PC-9 (cell line): Measurements from ENCODE around the gene DOCK1. TPM values are rescaled to one million over a fixed set of nuclear protein-coding genes. Genes with fewer than 3 reads are reported as not detected.

Experiments used
- BruUV-seq: library from RNA; stranded (reverse); fragments of 400-500 nt; replicated peaks from 2 replicates; lab custom pipeline; 2021; lab: Mats Ljungman, UMichigan
- CTCF ChIA-PET: fragments of 300-600 bp; sonication (Branson Sonifier 250); formaldehyde crosslinking; loops from one replicate; lab custom pipeline; 2022; ENCODE audit warnings: antibody characterized with exemption; lab: Charles Lee
- POLR2A ChIA-PET: fragments of 300-600 bp; sonication (Branson Sonifier 250); formaldehyde crosslinking; loops from one replicate; lab custom pipeline; 2022; ENCODE audit warnings: antibody characterized with exemption; ENCODE audit not compliant: unreplicated experiment; lab: Charles Lee
- DNase-seq, 2 experiments: peaks; one replicate each; pipeline versions ENCODE4 v3.0.0 to v3.0.0-alpha.2; 2015 to 2022; ENCODE audit warnings: mixed read lengths in 1 of 2
- H2AFZ ChIP-seq: fragments of 200-600 bp; sonication (generic); 2 replicates; pipeline ENCODE4 v1.8.1; 2017; ENCODE audit warnings: antibody characterized with exemption
- H3F3A ChIP-seq: fragments of 200-600 bp; sonication (generic); 2 replicates; pipeline ENCODE4 v1.8.1; 2017; ENCODE audit warnings: antibody characterized with exemption, mild to moderate bottlenecking, low read depth; ENCODE audit not compliant: insufficient read depth
- H3K27ac ChIP-seq: fragments of 200-600 bp; sonication (generic); 2 replicates; pipeline ENCODE4 v1.6.1; 2016; ENCODE audit warnings: mixed run types
- H3K27me3 ChIP-seq: fragments of 200-600 bp; sonication (generic); 2 replicates; pipeline ENCODE4 v1.6.1; 2016; ENCODE audit warnings: low read depth, mixed run types; ENCODE audit not compliant: insufficient read depth
- H3K36me3 ChIP-seq: fragments of 200-600 bp; sonication (generic); 2 replicates; pipeline ENCODE4 v1.6.1; 2016; ENCODE audit warnings: low read depth, mixed run types
- H3K4me1 ChIP-seq: fragments of 200-600 bp; sonication (generic); replicated peaks from 2 replicates; pipeline ENCODE4 v1.6.1; 2016; ENCODE audit warnings: mixed run types; ENCODE audit not compliant: insufficient read depth
- H3K4me2 ChIP-seq: fragments of 200-600 bp; sonication (generic); 2 replicates; pipeline ENCODE4 v1.6.1; 2017; ENCODE audit warnings: mixed run types
- H3K4me3 ChIP-seq: fragments of 200-600 bp; sonication (generic); 2 replicates; pipeline ENCODE4 v1.6.1; 2016; ENCODE audit warnings: mixed run types
- H3K79me2 ChIP-seq: fragments of 200-600 bp; sonication (generic); 2 replicates; pipeline ENCODE4 v1.6.1; 2017; ENCODE audit warnings: low read depth, mixed run types
- H3K9me2 ChIP-seq: fragments of 200-600 bp; sonication (generic); 2 replicates; pipeline ENCODE4 v1.8.1; 2017; ENCODE audit warnings: mild to moderate bottlenecking; ENCODE audit not compliant: insufficient read depth
- H3K9me3 ChIP-seq: fragments of 200-600 bp; sonication (generic); 2 replicates; pipeline ENCODE4 v1.8.1; 2016; ENCODE audit warnings: low read depth; ENCODE audit not compliant: insufficient read depth
- H4K20me1 ChIP-seq: fragments of 200-600 bp; sonication (generic); 2 replicates; pipeline ENCODE4 v1.8.1; 2017; ENCODE audit not compliant: insufficient read depth
- CTCF ChIP-seq: fragments of 200-600 bp; sonication (generic); conservative IDR thresholded peaks from 2 replicates; pipeline ENCODE4 v1.6.1; 2017; ENCODE audit warnings: mixed run types, antibody characterized with exemption, mild to moderate bottlenecking, moderate library complexity
- EZH2 ChIP-seq: fragments of 200-600 bp; sonication (generic); IDR thresholded peaks from 2 replicates; pipeline ENCODE4 v1.8.0; 2017; ENCODE audit warnings: antibody characterized with exemption, low read depth
- intact Hi-C: fragments of 100-400 bp; cut with micrococcal nuclease; formaldehyde crosslinking; loops from one replicate; pipeline ENCODE4 v1.10.0; 2022; ENCODE audit not compliant: unreplicated experiment
- total RNA-seq: library from RNA; stranded (reverse); gene quantifications from 2 replicates; pipeline ENCODE4 v1.2.3, GENCODE V29; 2021

The DOCK1 gene
- total RNA-seq, 1 experiment from 2014 or later, result 24.8 TPM

DNA sequence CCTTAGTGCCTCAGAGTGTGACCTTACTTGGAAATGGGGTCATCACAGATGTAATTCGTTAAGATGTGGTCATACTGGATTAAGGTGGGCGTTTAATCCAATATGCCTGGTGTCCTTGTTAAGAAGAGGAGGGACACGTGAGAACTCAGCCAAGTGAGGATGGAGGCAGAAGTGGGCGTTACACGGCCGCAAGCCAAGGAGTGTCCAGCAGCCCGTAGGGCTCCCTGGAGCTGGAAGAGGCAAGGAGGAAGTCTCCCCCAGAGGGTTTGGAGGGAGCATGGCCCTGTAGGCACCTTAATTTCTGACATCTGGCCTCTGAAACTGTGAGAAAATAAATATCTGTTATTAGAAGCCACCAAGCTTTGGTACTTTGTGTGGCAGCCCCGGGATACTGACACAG lies 21.3 kb downstream of the DOCK1 start:
- POLR2A ChIA-PET, result no interaction called here
- no peaks in the 10 kb centered on the region for H3K9me3 ChIP-seq
- DNase-seq, result no peak
- H3K27me3 ChIP-seq, result no peaks in the 10 kb centered on the region
- no peaks in the 10 kb centered on the region for H3K9me2 ChIP-seq
- no TSS peak for BruUV-seq
- no peak overlapping the region for H3K4me2 ChIP-seq
- H3K4me3 ChIP-seq, result no peak overlapping the region
- H4K20me1 ChIP-seq, result no peaks in the 10 kb centered on the region
- H3K79me2 ChIP-seq, result no peaks in the 10 kb centered on the region
- no peaks in the 10 kb centered on the region for H3F3A ChIP-seq
- CTCF ChIA-PET, result no interaction called here
- H2AFZ ChIP-seq, result no peak overlapping the region
- intact Hi-C loops, result no loop called here
- no peak overlapping the region for H3K27ac ChIP-seq
- H3K36me3 ChIP-seq, result no peaks in the 10 kb centered on the region
- no peaks in the 10 kb centered on the region for H3K4me1 ChIP-seq
- TF ChIP-seq EZH2 (no peak), CTCF (no peak)

- no peak for DNase-seq
- Histone ChIP-seq H3K4me3 (no peak overlapping the region), H3F3A (no peaks in the 10 kb centered on the region), H2AFZ (no peak overlapping the region), H3K9me3 (no peaks in the 10 kb centered on the region), H3K27ac (no peak overlapping the region), H3K27me3 (no peaks in the 10 kb centered on the region), H3K36me3 (no peaks in the 10 kb centered on the region), H3K4me2 (no peak overlapping the region), H3K9me2 (no peaks in the 10 kb centered on the region), H4K20me1 (no peaks in the 10 kb centered on the region), H3K4me1 (no peaks in the 10 kb centered on the region), H3K79me2 (no peaks in the 10 kb centered on the region)
- intact Hi-C loops, result no loop called here
- TF ChIP-seq EZH2 (no peak), CTCF (no peak)
- POLR2A ChIA-PET, result no interaction called here
- CTCF ChIA-PET, result no interaction called here
- no TSS peak for BruUV-seq
Observed at GRCh38 chr10:126927799-126928198, 22.6 kb downstream of the DOCK1 start.

- BruUV-seq, result no TSS peak
- H4K20me1 ChIP-seq, result no peaks in the 10 kb centered on the region
- no peaks in the 10 kb centered on the region for H3K9me2 ChIP-seq
- H3K27ac ChIP-seq, result no peak overlapping the region
- no peak overlapping the region for H3K4me3 ChIP-seq
- no peaks in the 10 kb centered on the region for H3K36me3 ChIP-seq
- no peaks in the 10 kb centered on the region for H3K79me2 ChIP-seq
- DNase-seq, result no peak
- TF ChIP-seq EZH2, result no peak
- no peak for TF ChIP-seq CTCF
- ChIA-PET POLR2A (no interaction called here), CTCF (no interaction called here)
- no peaks in the 10 kb centered on the region for H3K4me1 ChIP-seq
- no peaks in the 10 kb centered on the region for H3F3A ChIP-seq
- H2AFZ ChIP-seq, result no peak overlapping the region
- no peaks in the 10 kb centered on the region for H3K27me3 ChIP-seq
- intact Hi-C loops, result no loop called here
- no peaks in the 10 kb centered on the region for H3K9me3 ChIP-seq
- H3K4me2 ChIP-seq, result no peak overlapping the region
Observed at GRCh38 chr10:126928274-126928673, 23.0 kb downstream of the DOCK1 start.
